HUES6 (cell line): ENCODE measurements around the gene NCEH1.
"Not testable (repeated sequence)": the region's sequence is repeated elsewhere in the genome, so short reads cannot be mapped to it uniquely, and the experiment has no call there.

Experiments
- H3K27ac ChIP-seq: 2 replicates; pipeline ENCODE4 v1.7.0; 2013; ENCODE audit warnings: low read depth, mild to moderate bottlenecking, low read length, inconsistent platforms
- H3K27me3 ChIP-seq: 2 replicates; pipeline ENCODE4 v1.6.1; 2013; ENCODE audit warnings: low read length; ENCODE audit not compliant: control insufficient read depth, insufficient read depth
- H3K36me3 ChIP-seq: 2 replicates; pipeline ENCODE4 v1.6.1; 2013; ENCODE audit warnings: low read length; ENCODE audit not compliant: control insufficient read depth, insufficient read depth
- H3K4me1 ChIP-seq: 2 replicates; pipeline ENCODE4 v1.6.1; 2013; ENCODE audit warnings: low read length; ENCODE audit not compliant: control insufficient read depth, insufficient read depth
- H3K4me3 ChIP-seq: 2 replicates; pipeline ENCODE4 v1.5.1; 2013; ENCODE audit warnings: low read depth, low read length
- H3K9ac ChIP-seq: one replicate; pipeline ENCODE4 v1.6.1; 2013; ENCODE audit warnings: mild to moderate bottlenecking, low read length
- H3K9me3 ChIP-seq: 2 replicates; pipeline ENCODE4 v1.6.1; 2013; ENCODE audit warnings: low read depth, low read length; ENCODE audit not compliant: control insufficient read depth, insufficient read depth

Gene NCEH1

DNA sequence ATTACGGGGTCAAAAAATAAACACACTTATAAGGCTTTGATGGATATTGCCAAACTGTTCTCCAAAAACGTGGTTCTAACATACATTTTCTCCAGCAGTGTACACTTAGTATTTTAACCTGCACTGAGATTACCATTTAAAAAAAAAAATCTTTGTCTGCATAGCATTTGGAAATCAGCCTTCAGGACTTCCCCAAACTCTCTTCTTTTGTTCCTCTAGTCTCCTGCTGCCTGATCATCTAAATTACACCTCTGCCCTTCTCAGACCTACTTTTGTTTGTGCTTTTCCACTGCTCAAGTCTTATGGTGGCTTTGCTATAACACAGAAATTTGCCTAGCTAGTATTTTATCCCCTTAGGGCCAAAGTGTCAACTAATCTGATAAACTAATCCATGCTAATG is 3.8 kb downstream of the NCEH1 start:
- H3K27me3 ChIP-seq, result no peaks in the 10 kb centered on the region
- no peaks in the 10 kb centered on the region for H3K36me3 ChIP-seq
- H3K9me3 ChIP-seq, result no peaks in the 10 kb centered on the region
- no peak overlapping the region for H3K27ac ChIP-seq
- H3K4me3 ChIP-seq, result no peak overlapping the region
- peaks cover 10% of the 10 kb centered on the region for H3K4me1 ChIP-seq
- no peak overlapping the region for H3K9ac ChIP-seq

DNA sequence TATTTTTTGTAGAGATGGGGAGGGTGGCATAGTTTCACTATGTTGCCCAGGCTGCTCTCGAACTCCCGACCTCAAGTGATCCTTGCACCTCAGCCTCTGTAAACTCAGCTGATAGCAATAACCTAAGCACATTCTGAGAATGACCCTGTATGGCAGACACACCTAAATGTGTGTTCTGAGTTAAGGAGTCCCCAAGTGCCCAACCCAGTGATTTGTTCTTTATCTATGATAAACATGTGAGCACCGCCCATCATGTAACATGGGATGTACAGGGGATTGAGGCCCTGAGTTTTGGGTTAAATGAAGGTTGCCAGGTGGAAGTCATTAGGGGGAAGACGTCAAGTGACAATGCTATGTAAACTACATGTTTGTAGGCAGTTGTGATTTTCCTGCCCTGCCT is 5.7 kb downstream of the NCEH1 start:
- no peak overlapping the region for H3K4me3 ChIP-seq
- H3K36me3 ChIP-seq, result no peaks in the 10 kb centered on the region
- H3K9me3 ChIP-seq, result no peaks in the 10 kb centered on the region
- no peak overlapping the region for H3K9ac ChIP-seq
- H3K27ac ChIP-seq, result no peak overlapping the region
- H3K27me3 ChIP-seq, result no peaks in the 10 kb centered on the region
- peaks cover 6% of the 10 kb centered on the region for H3K4me1 ChIP-seq

- Histone ChIP-seq H3K9me3 (no peaks in the 10 kb centered on the region), H3K36me3 (no peaks in the 10 kb centered on the region), H3K4me3 (no peak overlapping the region), H3K4me1 (peaks cover 3% of the 10 kb centered on the region; the same call in 1 of the 2 replicates), H3K27ac (no peak overlapping the region), H3K9ac (no peak overlapping the region), H3K27me3 (no peaks in the 10 kb centered on the region)
These were observed 6.9 kb downstream of the NCEH1 start for GRCh38 chr3:172704001-172704400.

- H3K4me3 ChIP-seq, H3K4me1 ChIP-seq, H3K9ac ChIP-seq, H3K36me3 ChIP-seq, H3K9me3 ChIP-seq, H3K27me3 ChIP-seq, H3K27ac ChIP-seq: not testable (repeated sequence)
These were observed 8.1 kb downstream of the NCEH1 start for GRCh38 chr3:172702731-172703130.

DNA sequence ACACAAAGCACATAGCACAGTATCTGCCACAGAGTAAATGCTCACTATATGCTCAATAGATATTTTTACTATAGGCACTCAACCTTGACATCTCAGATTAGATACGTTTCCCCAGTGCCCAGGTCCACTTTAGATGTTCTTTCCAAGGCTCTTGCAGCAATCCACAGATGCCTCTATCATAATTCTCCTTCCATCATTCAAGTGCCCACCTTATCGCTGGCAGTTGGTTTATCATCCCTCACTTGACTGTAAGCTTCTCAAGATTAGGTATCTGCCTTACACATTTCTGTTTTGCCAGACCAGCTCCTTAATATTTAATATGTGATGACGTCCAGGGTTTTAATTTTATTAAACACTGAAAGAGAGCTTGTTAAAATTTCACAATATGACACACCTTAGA is 8.6 kb downstream of the NCEH1 start:
- peaks cover 7% of the 10 kb centered on the region for H3K4me1 ChIP-seq
- H3K27ac ChIP-seq, result no peak overlapping the region
- no peaks in the 10 kb centered on the region for H3K9me3 ChIP-seq
- no peaks in the 10 kb centered on the region for H3K27me3 ChIP-seq
- no peak overlapping the region for H3K4me3 ChIP-seq
- no peak overlapping the region for H3K9ac ChIP-seq
- no peaks in the 10 kb centered on the region for H3K36me3 ChIP-seq

DNA sequence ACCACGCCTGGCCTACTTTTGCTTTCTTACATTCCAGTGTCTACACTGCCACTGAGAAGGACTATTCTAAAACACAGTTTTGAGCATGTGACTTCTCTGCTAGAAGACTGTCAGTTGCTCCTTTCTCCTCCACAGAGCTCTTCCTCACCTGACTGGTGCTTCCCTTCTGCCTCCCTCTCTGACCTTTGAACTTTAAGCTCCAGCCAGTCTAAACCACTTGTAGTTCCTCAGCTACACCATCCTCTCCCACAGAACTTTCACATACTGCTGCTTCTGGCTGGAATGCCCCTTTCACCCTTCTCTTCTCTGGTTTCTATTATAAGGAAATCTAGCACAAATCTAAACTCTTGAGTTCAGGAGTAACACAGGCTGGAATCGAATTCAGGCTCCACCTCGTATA is 9.1 kb downstream of the NCEH1 start:
- H3K36me3 ChIP-seq, result no peaks in the 10 kb centered on the region
- H3K4me3 ChIP-seq, result no peak overlapping the region

GRCh38 chr3:172700936-172701455 is 9.9 kb downstream of the NCEH1 start:
- Histone ChIP-seq H3K9me3 (no peaks in the 10 kb centered on the region), H3K36me3 (no peaks in the 10 kb centered on the region), H3K9ac (no peak overlapping the region), H3K27ac (no peak overlapping the region), H3K27me3 (no peaks in the 10 kb centered on the region), H3K4me1 (peaks cover 9% of the 10 kb centered on the region), H3K4me3 (no peak overlapping the region)

More for the DNA sequence above, 9.1 kb downstream of the NCEH1 start:
- H3K4me1 ChIP-seq, result peaks cover 9% of the 10 kb centered on the region
- no peak overlapping the region for H3K9ac ChIP-seq
- no peak overlapping the region for H3K27ac ChIP-seq
- no peaks in the 10 kb centered on the region for H3K9me3 ChIP-seq
- no peaks in the 10 kb centered on the region for H3K27me3 ChIP-seq

- Histone ChIP-seq H3K9me3 (no peaks in the 10 kb centered on the region), H3K27ac (no peak overlapping the region), H3K9ac (no peak overlapping the region), H3K4me3 (no peak overlapping the region), H3K27me3 (no peaks in the 10 kb centered on the region), H3K36me3 (no peaks in the 10 kb centered on the region), H3K4me1 (peaks cover 9% of the 10 kb centered on the region)
These were observed 10.6 kb downstream of the NCEH1 start for GRCh38 chr3:172700256-172700655.

GRCh38 chr3:172699031-172699430 is 11.8 kb downstream of the NCEH1 start:
- no peaks in the 10 kb centered on the region for H3K36me3 ChIP-seq
- H3K9ac ChIP-seq, result no peak overlapping the region
- no peak overlapping the region for H3K4me3 ChIP-seq
- no peaks in the 10 kb centered on the region for H3K9me3 ChIP-seq
- H3K4me1 ChIP-seq, result peaks cover 9% of the 10 kb centered on the region
- H3K27me3 ChIP-seq, result no peaks in the 10 kb centered on the region
- no peak overlapping the region for H3K27ac ChIP-seq

- Histone ChIP-seq H3K36me3 (no peaks in the 10 kb centered on the region), H3K4me3 (no peak overlapping the region), H3K9ac (no peak overlapping the region), H3K4me1 (peaks cover 9% of the 10 kb centered on the region), H3K27me3 (no peaks in the 10 kb centered on the region), H3K9me3 (no peaks in the 10 kb centered on the region), H3K27ac (no peak overlapping the region)
These were observed 12.2 kb downstream of the NCEH1 start for GRCh38 chr3:172698631-172699030.

- H3K4me3 ChIP-seq, result no peak overlapping the region
- H3K27ac ChIP-seq, result no peak overlapping the region
- peaks cover 14% of the 10 kb centered on the region for H3K4me1 ChIP-seq
- H3K9me3 ChIP-seq, result no peaks in the 10 kb centered on the region
- no peaks in the 10 kb centered on the region for H3K27me3 ChIP-seq
- no peak overlapping the region for H3K9ac ChIP-seq
- no peaks in the 10 kb centered on the region for H3K36me3 ChIP-seq
These were observed 13.3 kb downstream of the NCEH1 start for GRCh38 chr3:172697558-172697957.

- no peak overlapping the region for H3K9ac ChIP-seq
These were observed 14.5 kb downstream of the NCEH1 start for GRCh38 chr3:172696357-172696756.

More at GRCh38 chr3:172696357-172696756, 14.5 kb downstream of the NCEH1 start:
- no peaks in the 10 kb centered on the region for H3K27me3 ChIP-seq
- H3K4me1 ChIP-seq, result peaks cover 14% of the 10 kb centered on the region
- no peak overlapping the region for H3K4me3 ChIP-seq
- no peaks in the 10 kb centered on the region for H3K9me3 ChIP-seq
- H3K36me3 ChIP-seq, result no peaks in the 10 kb centered on the region
- H3K27ac ChIP-seq, result no peak overlapping the region
